K562 (cell line): Measurements from ENCODE around the gene ATXN1. TPM values are rescaled to one million over a fixed set of nuclear protein-coding genes. Genes with fewer than 3 reads are reported as not detected.

Experiments
- CHD4 ChIP-seq: fragments of 200-600 bp; sonication (generic); IDR thresholded peaks from 3 replicates; pipeline ENCODE4 v1.6.1; 2012; ENCODE audit warnings: low read depth, mild to moderate bottlenecking, mixed read lengths, low read length, inconsistent platforms; ENCODE audit not compliant: insufficient read depth, insufficient replicate concordance, poor library complexity, severe bottlenecking
- ETV6 ChIP-seq, 3 experiments: fragments of 150-350 bp in 1 of 3; sonication (generic) in 1 of 3; formaldehyde crosslinking in 1 of 3; IDR thresholded peaks; 2 replicates each; pipeline versions ENCODE4 v1.6.1 to v1.8.0; 2014 to 2022; ENCODE audit warnings: borderline replicate concordance in 2 of 3, low read depth in 2 of 3, antibody characterized with exemption in 1 of 3, low read length in 1 of 3, mild to moderate bottlenecking in 1 of 3, missing genetic modification reagents in 1 of 3
- HLTF ChIP-seq: fragments of 450-650 bp; IDR thresholded peaks from 2 replicates; pipeline ENCODE4 v1.6.1; 2016
- HNRNPK ChIP-seq: fragments of 200-400 bp; formaldehyde crosslinking; IDR thresholded peaks from one replicate; pipeline ENCODE4 v1.6.1; 2018; ENCODE audit warnings: mild to moderate bottlenecking, low read depth, low read length; ENCODE audit not compliant: poor library complexity, severe bottlenecking
- MAFG ChIP-seq: fragments of 450-650 bp; conservative IDR thresholded peaks from 2 replicates; pipeline ENCODE4 v1.6.1; 2016; ENCODE audit warnings: missing genetic modification characterization, missing compliant biosample characterization
- NR2F6 ChIP-seq: fragments of 450-650 bp; formaldehyde crosslinking; IDR thresholded peaks from 2 replicates; pipeline ENCODE4 v1.4.0; 2020; ENCODE audit warnings: mild to moderate bottlenecking
- PTRF ChIP-seq: fragments of 450-650 bp; IDR thresholded peaks from 2 replicates; pipeline ENCODE4 v1.6.1; 2016; ENCODE audit warnings: mild to moderate bottlenecking, missing genetic modification characterization, missing compliant biosample characterization
- RAD51 ChIP-seq: fragments of 450-650 bp; IDR thresholded peaks from 2 replicates; pipeline ENCODE4 v1.7.1; 2016; ENCODE audit warnings: low read depth, mild to moderate bottlenecking, borderline replicate concordance
- RBM34 ChIP-seq: fragments of 200-400 bp; formaldehyde crosslinking; IDR thresholded peaks from 2 replicates; pipeline ENCODE4 v1.6.1; 2018; ENCODE audit warnings: low read length, borderline replicate concordance; ENCODE audit not compliant: insufficient read depth
- RFX7 ChIP-seq: fragments of 250-450 bp; sonication (Bioruptor Pico); IDR thresholded peaks from 2 replicates; pipeline ENCODE4 v1.5.1; 2021; ENCODE audit warnings: mild to moderate bottlenecking
- SIX5 ChIP-seq, 2 experiments: IDR thresholded peaks; 2 replicates each; pipeline ENCODE4 v1.6.1; 2011; ENCODE audit warnings: low read length in 2 of 2, borderline replicate concordance in 1 of 2, low read depth in 1 of 2, mild to moderate bottlenecking in 1 of 2, moderate library complexity in 1 of 2; ENCODE audit not compliant: insufficient read depth in 1 of 2
- SP2 ChIP-seq: IDR thresholded peaks from 2 replicates; pipeline ENCODE4 v1.6.1; 2011; ENCODE audit warnings: mild to moderate bottlenecking, low read depth, low read length, moderate library complexity; ENCODE audit not compliant: poor library complexity, severe bottlenecking; ENCODE audit errors: extremely low read depth
- SREBF1 ChIP-seq: fragments of 150-350 bp; IDR thresholded peaks from 2 replicates; pipeline ENCODE4 v1.6.1; 2014; ENCODE audit warnings: antibody characterized with exemption, low read depth, low read length, borderline replicate concordance
- TAF1 ChIP-seq: IDR thresholded peaks from 2 replicates; pipeline ENCODE4 v1.6.1; 2011; ENCODE audit warnings: mild to moderate bottlenecking, low read length, moderate library complexity; ENCODE audit not compliant: insufficient read depth, control insufficient read depth, severe bottlenecking; ENCODE audit errors: extremely low read depth
- TCF7 ChIP-seq: sonication (generic); IDR thresholded peaks from 2 replicates; pipeline ENCODE4 v1.6.1; 2016; ENCODE audit warnings: antibody characterized with exemption, borderline replicate concordance
- TRIM24 ChIP-seq, 2 experiments: fragments of 450-650 bp; IDR thresholded peaks; 2 replicates each; pipeline ENCODE4 v1.6.1; 2016
- ZFP36 ChIP-seq: fragments of 150-350 bp; IDR thresholded peaks from 2 replicates; pipeline ENCODE4 v1.6.1; 2018; ENCODE audit warnings: low read length, low read depth; ENCODE audit not compliant: partially characterized antibody
- polyA plus RNA-seq, 8 experiments: library from polyadenylated mRNA; depleted of rRNA in 4 of 8; stranded (reverse) in 5 of 8; unstranded in 3 of 8; fragments of >200 nt; fragmentation: Nextera tagmentation in 2 of 8; fragmentation: Illumina TruSeq in 1 of 8; extraction: Ambion mirVana in 2 of 8; extraction: Trizol in 1 of 8; gene quantifications; 2 replicates each; pipeline versions ENCODE4 v1.2.1 to v1.2.3, GENCODE V29; 2011 to 2014; ENCODE audit warnings: inconsistent platforms in 1 of 8, missing spikeins in 1 of 8
- total RNA-seq, 7 experiments: library from RNA; depleted of rRNA in 6 of 7; stranded (reverse); fragments of >200 nt in 6 of 7; fragmentation: Illumina TruSeq in 2 of 7; extraction: Trizol in 2 of 7; gene quantifications; 2 replicates each; pipeline versions ENCODE4 v1.2.1 to v1.2.3, GENCODE V29; 2011 to 2021; ENCODE audit warnings: low replicate concordance in 1 of 7
- TF ChIP-seq, protein P1 (sequence below): fragments of 450-650 bp; IDR thresholded peaks from 2 replicates; pipeline ENCODE4 v1.6.1; 2016; ENCODE audit warnings: mild to moderate bottlenecking
- TF ChIP-seq, protein P2 (sequence below): fragments of 200-800 bp; sonication (Bioruptor generic); IDR thresholded peaks from 2 replicates; pipeline ENCODE4 v1.6.1; 2017; ENCODE audit warnings: missing genetic modification characterization, missing compliant biosample characterization
- TF ChIP-seq, protein P3 (sequence below), 2 experiments: fragments of 450-650 bp in 1 of 2; sonication (generic) in 1 of 2; formaldehyde crosslinking; conservative IDR thresholded peaks; 2 replicates each; pipeline versions ENCODE4 v1.4.0 to v1.8.1; 2020 to 2022; ENCODE audit warnings: mild to moderate bottlenecking in 1 of 2, missing genetic modification reagents in 1 of 2

The ATXN1 gene
- total and polyA plus RNA-seq, 9 of the 15 experiments (the other 6 are each of a cell fraction or from before 2014, with no cell fraction given): under 0.01 to 1.2 (median 0.58) TPM

DNA sequence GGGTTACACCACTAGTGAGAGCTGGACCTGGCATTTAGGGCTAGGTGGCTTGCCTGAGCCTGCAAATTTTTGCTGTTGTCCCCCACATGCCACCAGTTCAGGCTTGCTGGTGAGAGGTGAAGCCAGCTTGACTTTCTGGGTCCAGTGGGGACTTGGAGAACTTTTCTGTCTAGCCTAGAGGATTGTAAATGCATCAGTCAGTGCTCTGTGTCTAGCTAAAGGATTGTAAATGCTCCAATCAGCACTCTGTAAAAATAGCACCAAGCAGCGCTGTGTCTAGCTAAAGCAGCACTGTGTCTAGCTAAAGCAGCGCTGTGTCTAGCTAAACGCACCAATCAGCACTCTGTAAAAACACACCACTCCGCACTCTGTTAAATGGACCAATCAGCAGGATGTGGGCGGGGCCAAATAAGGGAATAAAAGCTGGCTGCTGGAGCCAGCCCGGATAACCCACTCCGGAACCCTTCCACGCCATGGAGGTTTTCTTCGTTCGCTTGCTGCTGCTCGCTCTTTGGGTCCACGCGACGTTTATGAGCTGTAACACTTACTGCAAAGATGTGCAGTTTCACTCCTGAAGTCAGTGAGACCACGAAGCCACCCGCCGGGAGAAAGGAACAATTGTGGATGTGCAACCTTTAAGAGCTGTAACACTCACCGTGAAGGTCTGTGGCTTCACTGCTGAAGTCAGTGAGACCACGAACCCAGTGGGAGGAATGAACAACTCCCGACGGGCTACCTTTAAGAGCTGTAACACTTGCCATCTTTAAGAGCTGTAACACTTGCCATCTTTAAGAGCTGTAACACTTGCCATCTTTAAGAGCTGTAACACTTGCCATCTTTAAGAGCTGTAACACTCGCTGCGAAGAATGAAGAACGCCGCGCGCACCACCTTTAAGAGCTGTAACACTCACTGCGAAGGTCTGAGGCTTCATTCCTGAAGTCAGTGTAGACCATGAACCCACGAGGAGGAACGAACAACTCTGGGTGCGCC lies 495.6 kb downstream of the ATXN1 start (continued):
- peak; percentile 1 for TF ChIP-seq ZFP36
- TF ChIP-seq RBM34: no peak
- TF ChIP-seq, protein P1, sequence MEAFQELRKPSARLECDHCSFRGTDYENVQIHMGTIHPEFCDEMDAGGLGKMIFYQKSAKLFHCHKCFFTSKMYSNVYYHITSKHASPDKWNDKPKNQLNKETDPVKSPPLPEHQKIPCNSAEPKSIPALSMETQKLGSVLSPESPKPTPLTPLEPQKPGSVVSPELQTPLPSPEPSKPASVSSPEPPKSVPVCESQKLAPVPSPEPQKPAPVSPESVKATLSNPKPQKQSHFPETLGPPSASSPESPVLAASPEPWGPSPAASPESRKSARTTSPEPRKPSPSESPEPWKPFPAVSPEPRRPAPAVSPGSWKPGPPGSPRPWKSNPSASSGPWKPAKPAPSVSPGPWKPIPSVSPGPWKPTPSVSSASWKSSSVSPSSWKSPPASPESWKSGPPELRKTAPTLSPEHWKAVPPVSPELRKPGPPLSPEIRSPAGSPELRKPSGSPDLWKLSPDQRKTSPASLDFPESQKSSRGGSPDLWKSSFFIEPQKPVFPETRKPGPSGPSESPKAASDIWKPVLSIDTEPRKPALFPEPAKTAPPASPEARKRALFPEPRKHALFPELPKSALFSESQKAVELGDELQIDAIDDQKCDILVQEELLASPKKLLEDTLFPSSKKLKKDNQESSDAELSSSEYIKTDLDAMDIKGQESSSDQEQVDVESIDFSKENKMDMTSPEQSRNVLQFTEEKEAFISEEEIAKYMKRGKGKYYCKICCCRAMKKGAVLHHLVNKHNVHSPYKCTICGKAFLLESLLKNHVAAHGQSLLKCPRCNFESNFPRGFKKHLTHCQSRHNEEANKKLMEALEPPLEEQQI: peak; percentile 84; the same call in 1 of the 2 replicates
- TF ChIP-seq TRIM24 (IDR thresholded peaks at IDR 0.05): peak in 1 of 2 experiments; percentile 42; a peak in 1 of 4 replicates
- no peak for TF ChIP-seq HNRNPK
- TF ChIP-seq MAFG (tag): peak; percentile 70
- TF ChIP-seq ETV6 (IDR thresholded peaks at IDR 0.05; ENCODE audit: borderline replicate concordance in 1 of 2, low read depth in 2 of 2, low read length in 1 of 2): peak in 1 of 2 experiments; percentile 65; a peak in 2 of 4 replicates
- no peak for TF ChIP-seq ETV6 (CRISPR knock-in tag; IDR thresholded peaks at IDR 0.05; ENCODE audit: borderline replicate concordance)
- TF ChIP-seq, protein P2, sequence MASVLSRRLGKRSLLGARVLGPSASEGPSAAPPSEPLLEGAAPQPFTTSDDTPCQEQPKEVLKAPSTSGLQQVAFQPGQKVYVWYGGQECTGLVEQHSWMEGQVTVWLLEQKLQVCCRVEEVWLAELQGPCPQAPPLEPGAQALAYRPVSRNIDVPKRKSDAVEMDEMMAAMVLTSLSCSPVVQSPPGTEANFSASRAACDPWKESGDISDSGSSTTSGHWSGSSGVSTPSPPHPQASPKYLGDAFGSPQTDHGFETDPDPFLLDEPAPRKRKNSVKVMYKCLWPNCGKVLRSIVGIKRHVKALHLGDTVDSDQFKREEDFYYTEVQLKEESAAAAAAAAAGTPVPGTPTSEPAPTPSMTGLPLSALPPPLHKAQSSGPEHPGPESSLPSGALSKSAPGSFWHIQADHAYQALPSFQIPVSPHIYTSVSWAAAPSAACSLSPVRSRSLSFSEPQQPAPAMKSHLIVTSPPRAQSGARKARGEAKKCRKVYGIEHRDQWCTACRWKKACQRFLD (CRISPR knock-in tag): peak; percentile 57
- TF ChIP-seq CHD4: no peak
- peak; percentile 81; the same call in 1 of the 2 replicates for TF ChIP-seq TCF7
- TF ChIP-seq, protein P3, sequence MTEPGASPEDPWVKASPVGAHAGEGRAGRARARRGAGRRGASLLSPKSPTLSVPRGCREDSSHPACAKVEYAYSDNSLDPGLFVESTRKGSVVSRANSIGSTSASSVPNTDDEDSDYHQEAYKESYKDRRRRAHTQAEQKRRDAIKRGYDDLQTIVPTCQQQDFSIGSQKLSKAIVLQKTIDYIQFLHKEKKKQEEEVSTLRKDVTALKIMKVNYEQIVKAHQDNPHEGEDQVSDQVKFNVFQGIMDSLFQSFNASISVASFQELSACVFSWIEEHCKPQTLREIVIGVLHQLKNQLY (CRISPR knock-in tag; conservative IDR thresholded peaks at IDR 0.05): peak; percentile 74 to 93
- no peak for TF ChIP-seq SIX5 (IDR thresholded peaks at IDR 0.05; ENCODE audit: borderline replicate concordance in 1 of 2, insufficient read depth in 1 of 2, low read depth in 1 of 2, low read length in 2 of 2)
- TF ChIP-seq RFX7: peak; percentile 83; the same call in 1 of the 2 replicates
- no peak for TF ChIP-seq HLTF
- peak; percentile 96 for TF ChIP-seq NR2F6 (CRISPR knock-in tag)
- no peak; the same call in 1 of the 2 replicates for TF ChIP-seq RAD51
- no peak for TF ChIP-seq SP2
- TF ChIP-seq PTRF (tag): no peak
- TF ChIP-seq SREBF1: peak; percentile 100
- TF ChIP-seq TAF1: peak; percentile 97
